IPS-15b (cell line): Measurements from ENCODE around the gene FIBP.
A peak's percentile ranks its signal among the peaks of the same experiment; 100 is the strongest.

Experiments
- H3K27me3 ChIP-seq: one replicate; pipeline ENCODE4 v1.6.1; 2013; ENCODE audit warnings: low read length; ENCODE audit not compliant: control insufficient read depth, insufficient read depth
- H3K36me3 ChIP-seq: one replicate; pipeline ENCODE4 v1.6.1; 2013; ENCODE audit warnings: low read length; ENCODE audit not compliant: control insufficient read depth, insufficient read depth
- H3K4me1 ChIP-seq: one replicate; pipeline ENCODE4 v1.6.1; 2013; ENCODE audit warnings: mild to moderate bottlenecking, low read length; ENCODE audit not compliant: control insufficient read depth, insufficient read depth
- H3K4me3 ChIP-seq: one replicate; pipeline ENCODE4 v1.5.1; 2013; ENCODE audit warnings: low read depth, low read length
- H3K9ac ChIP-seq: one replicate; pipeline ENCODE4 v1.6.1; 2013; ENCODE audit warnings: low read depth, mild to moderate bottlenecking, low read length
- H3K9me3 ChIP-seq: one replicate; pipeline ENCODE4 v1.6.1; 2013; ENCODE audit warnings: mild to moderate bottlenecking, low read length; ENCODE audit not compliant: control insufficient read depth, insufficient read depth

Gene FIBP

DNA sequence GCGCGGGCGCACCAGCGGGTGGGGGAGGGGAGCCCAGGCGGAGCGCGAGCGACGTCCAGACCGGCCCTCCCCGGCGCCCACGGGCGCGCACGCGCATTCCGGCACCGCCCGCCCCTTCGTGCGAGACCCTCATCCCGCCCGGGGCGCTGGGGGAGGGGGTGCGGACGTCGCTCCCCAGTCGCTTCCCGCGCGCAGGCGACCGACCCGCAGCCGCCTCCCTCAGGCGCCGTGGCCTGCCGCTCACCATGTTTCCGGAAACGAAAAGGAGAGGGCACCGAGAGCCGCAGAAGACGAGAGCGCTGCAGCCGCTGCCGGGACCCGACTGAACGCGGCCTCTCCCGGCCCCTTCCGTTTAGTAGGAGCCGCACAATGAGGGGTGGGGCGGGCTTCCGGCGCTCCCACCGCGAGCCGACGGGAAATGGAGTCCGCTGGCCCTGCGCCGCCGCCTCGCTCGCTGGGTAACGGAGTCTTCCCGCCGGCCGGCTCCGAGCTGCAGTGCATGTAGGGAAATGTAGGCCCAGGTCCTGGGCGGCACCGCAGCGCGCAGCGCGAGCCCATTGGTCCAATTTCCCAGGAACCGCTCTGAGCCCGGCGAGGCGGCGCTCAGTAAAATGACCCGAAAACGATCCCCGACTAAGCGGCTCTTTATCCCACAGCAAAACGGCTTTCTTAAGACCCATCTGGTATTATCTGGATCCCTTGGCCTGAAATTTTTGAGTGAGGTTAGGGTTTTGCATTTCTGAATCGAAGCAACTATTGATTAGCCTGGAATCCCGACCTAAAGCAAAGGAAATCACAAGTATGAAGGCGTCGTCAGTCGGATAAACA lies 30.2 kb downstream of the FIBP start, which contains the start of gene CFL1:
Gene CFL1, minus strand, starts transcription at position 328 of the 828 bp plus-strand sequence. Its CDS starts 81 bp downstream, at position 247.
- Histone ChIP-seq H3K9ac (peak within 1 kb of the TSS; percentile 90), H3K27me3 (no peaks in the 10 kb centered on the region), H3K9me3 (no peaks in the 10 kb centered on the region), H3K4me1 (peaks cover 8% of the 10 kb centered on the region), H3K4me3 (peak within 1 kb of the TSS; percentile 98), H3K36me3 (peaks cover 40% of the 10 kb centered on the region)

DNA sequence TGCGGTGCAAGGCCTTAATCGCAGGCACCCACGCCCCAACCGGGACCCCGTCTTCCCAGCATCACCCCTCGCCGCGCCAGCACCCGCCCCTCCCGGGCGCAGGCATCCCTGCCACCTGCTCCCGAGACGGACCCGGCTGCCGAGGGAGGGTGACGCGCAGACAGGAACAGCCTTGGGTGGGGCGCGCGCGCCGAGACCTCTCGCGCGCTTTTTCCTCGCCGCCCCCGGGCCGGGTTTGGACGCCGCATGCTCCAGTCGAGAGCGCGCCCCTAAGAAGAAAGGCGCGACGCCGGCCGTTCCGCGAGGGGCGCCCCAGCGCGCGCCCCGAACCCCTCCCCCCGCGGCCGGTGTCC lies 30.8 kb downstream of the FIBP start:
- Histone ChIP-seq H3K9me3 (no peaks in the 10 kb centered on the region), H3K36me3 (peaks cover 38% of the 10 kb centered on the region), H3K4me3 (peak overlapping the region; percentile 98), H3K27me3 (no peaks in the 10 kb centered on the region), H3K9ac (peak overlapping the region; percentile 90), H3K4me1 (peaks cover 8% of the 10 kb centered on the region)

DNA sequence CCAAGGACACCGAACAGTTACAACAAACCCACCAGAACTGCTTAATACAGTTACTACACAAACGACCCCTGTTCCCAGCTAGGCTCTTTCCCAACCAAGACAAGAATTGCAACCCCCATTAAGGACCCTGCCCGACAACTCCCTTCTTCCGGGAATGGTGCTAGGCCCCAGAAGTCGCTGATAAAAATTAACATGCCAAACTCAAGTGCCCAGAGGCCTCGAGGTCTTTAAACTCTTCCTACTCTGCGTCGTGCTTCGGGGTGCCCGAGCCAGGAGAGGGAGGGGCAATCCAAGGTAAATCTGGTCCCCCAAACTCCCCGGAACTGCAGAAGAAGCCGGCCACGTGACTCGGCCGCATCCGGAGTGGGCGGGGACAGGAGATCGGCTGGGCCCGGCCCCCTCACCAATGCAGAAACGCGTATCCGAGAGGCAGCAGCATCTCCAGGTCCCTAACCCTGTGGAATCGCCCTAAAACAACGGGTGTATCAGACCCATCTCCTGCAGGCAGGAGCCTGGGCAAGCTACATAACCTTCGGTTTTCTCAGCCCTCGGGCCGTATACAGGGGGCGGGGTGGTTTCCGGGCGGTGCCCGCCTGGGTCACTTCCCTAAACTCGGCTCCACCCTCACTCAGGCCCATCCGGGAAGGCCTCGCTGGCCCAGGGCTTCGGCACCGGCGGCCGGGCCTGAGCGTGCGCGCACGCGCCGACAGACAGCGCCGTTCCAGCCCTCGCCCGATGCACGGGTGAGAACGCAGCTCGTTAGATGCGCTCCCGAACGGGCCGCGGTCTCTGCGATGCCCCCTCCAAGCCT lies 31.4 kb downstream of the FIBP start:
- Histone ChIP-seq H3K4me3 (peak overlapping the region; percentile 98), H3K9ac (peak overlapping the region; percentile 90), H3K4me1 (peaks cover 8% of the 10 kb centered on the region), H3K27me3 (no peaks in the 10 kb centered on the region), H3K9me3 (no peaks in the 10 kb centered on the region), H3K36me3 (peaks cover 40% of the 10 kb centered on the region)

DNA sequence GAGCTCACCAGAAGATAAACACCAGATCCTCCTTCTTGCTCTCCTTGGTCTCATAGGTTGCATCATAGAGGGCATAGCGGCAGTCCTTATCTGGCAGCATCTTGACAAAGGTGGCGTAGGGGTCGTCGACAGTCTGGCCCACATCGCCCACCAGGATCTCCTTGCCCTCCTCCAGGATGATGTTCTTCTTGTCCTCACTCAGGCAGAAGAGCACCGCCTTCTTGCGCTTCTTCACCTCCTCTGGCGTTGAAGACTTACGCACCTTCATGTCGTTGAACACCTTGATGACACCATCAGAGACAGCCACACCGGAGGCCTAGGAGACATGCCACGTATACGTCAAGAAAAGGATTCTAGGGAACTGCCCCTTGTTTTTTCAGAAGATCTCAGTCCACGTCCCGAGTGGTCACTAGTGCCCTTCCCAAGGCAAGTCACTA lies 32.3 kb downstream of the FIBP start:
- Histone ChIP-seq H3K27me3 (no peaks in the 10 kb centered on the region), H3K4me3 (peak overlapping the region; percentile 98), H3K9me3 (peaks cover 3% of the 10 kb centered on the region), H3K9ac (no peak overlapping the region), H3K4me1 (peaks cover 5% of the 10 kb centered on the region), H3K36me3 (peaks cover 40% of the 10 kb centered on the region)

DNA sequence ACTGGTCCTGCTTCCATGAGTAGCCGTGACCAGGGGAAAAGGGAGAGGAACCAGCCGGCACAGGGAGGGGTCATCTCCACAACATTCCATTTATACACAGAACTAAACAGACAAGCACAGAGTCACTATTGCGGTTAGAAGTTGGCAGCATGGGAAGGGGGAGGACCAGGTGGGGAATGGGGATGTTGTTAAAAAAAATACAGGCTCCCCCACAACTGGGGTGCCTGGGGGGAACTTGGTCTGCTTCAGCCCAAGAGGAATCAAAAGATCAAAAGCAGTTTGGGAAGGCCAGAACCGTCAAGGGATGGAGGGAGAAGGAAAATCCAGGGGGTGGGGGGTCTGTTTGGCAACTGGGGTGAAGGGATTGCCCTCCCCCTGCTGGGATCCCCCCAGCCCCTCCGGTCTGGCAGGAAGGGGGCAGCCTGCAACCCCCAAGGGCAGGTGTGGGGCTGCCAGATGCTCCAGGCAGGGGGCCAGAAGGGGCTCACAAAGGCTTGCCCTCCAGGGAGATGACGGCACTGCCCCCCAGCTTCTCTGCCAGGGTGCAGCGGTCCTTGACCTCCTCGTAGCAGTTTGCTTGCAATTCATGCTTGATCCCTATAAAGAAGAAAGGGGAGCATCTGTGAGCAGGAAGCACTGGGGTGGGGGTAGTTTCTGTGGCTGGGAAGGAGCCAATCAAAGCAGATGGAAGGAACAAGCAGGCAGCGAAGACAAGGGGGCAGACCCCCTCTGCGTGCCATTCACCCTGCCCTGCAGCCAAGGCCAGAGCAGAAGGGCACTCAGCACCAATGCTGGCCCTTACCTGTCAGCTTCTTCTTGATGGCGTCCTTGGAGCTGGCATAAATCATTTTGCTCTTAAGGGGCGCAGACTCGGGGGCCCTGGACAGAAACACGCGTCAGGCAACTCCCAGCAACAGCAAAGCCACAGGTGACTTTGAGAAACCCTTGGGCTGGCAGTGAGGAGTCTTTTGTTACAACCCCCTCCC lies 33.1 kb downstream of the FIBP start:
- H3K4me3 ChIP-seq, result no peak overlapping the region
- H3K9me3 ChIP-seq, result peaks cover 3% of the 10 kb centered on the region
- H3K4me1 ChIP-seq, result peaks cover 5% of the 10 kb centered on the region
- no peak overlapping the region for H3K9ac ChIP-seq
- peaks cover 40% of the 10 kb centered on the region for H3K36me3 ChIP-seq
- no peaks in the 10 kb centered on the region for H3K27me3 ChIP-seq

DNA sequence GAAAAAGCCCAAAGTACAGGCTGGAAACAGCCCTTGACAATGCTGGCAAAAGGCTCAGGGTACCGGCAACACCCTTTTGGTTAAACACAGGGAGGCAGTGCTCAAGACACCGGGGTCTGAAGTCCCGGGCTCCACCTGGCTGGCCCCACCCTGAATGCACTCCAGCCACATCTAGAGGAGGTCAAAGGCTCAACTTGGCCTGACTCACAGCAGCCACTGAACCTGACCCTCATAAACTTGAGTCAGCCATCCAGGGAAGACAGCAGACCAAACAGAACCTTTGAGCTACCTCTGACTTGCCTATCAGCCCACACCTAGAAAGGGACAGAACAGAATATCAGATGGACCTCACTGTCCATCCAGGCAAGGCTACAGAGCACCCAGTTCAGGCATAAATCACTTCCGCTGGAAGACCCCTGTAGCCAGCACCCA lies 34.1 kb downstream of the FIBP start:
- Histone ChIP-seq H3K27me3 (no peaks in the 10 kb centered on the region), H3K9me3 (peaks cover 3% of the 10 kb centered on the region), H3K36me3 (peaks cover 40% of the 10 kb centered on the region), H3K4me1 (peaks cover 5% of the 10 kb centered on the region), H3K4me3 (no peak overlapping the region), H3K9ac (no peak overlapping the region)

DNA sequence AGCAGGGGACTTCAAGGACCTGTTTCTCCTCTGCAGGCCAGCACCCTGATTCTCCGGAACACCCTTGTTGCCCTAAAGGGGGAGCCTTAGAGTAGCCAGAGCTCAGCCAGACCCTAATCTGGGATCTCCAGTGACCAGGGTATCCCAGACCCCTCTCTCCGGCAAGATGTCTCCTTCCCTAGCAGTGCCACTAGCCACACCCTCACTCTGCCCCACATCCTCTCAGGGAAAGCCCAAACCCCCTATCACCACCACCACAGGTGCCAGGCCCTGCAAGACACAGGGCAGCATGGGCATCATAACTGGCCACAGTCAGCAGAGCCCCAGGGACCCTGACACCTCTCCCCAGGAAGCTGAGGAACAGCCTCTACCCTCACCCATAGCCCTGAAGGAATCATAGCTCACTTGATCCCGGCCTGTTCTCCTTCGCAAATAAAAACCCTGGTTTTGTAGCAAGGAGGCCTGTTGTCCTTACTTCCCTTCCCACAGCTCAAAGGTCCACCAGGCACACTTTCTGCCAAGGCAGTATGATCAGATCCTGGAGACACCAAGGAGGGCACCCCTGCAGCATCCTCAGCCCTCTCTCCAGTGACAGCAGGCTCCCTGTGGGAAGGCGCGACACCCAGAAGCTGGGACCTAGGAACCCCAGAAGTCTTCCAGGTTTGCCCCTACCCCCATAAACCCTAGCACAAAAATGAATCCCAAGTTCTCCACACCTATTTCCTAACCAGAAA lies 34.9 kb downstream of the FIBP start:
- Histone ChIP-seq H3K9me3 (peaks cover 3% of the 10 kb centered on the region), H3K4me1 (peaks cover 5% of the 10 kb centered on the region), H3K4me3 (no peak overlapping the region), H3K27me3 (no peaks in the 10 kb centered on the region), H3K36me3 (peaks cover 40% of the 10 kb centered on the region), H3K9ac (no peak overlapping the region)

DNA sequence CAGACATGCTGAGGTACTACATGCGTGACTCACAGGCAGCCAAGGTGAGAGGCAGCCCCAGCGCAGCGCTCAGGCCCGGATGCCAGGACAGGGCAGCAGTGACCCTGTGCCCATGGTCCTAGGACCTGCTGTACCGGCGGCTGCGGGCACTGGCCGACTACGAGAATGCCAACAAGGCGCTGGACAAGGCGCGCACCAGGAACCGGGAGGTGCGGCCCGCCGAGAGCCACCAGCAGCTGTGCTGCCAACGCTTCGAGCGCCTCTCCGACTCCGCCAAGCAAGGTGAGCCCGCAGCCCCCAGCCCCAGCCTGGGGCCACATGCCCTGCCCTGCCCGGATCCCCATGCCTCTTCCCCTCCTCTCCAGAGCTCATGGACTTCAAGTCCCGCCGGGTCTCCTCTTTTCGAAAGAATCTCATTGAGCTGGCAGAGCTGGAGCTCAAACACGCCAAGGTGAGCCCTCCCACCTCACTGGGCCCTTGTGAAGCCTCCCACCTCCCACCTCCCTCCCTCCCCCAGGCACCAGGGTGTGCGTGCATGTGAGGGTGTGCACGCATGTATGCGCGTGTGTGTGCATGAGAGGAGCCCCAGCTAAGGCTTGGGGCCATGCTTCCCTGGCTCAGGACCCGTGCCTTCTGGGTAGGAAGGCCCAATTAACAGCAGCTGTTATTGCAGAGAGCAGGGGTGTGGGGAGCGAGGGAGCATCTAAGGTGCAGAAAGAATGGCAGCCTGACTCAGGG lies 35.6 kb downstream of the FIBP start:
- peaks cover 40% of the 10 kb centered on the region for H3K36me3 ChIP-seq
- peaks cover 3% of the 10 kb centered on the region for H3K9me3 ChIP-seq
- H3K4me3 ChIP-seq, result no peak overlapping the region
- no peaks in the 10 kb centered on the region for H3K27me3 ChIP-seq
- H3K9ac ChIP-seq, result no peak overlapping the region
- peaks cover 5% of the 10 kb centered on the region for H3K4me1 ChIP-seq

DNA sequence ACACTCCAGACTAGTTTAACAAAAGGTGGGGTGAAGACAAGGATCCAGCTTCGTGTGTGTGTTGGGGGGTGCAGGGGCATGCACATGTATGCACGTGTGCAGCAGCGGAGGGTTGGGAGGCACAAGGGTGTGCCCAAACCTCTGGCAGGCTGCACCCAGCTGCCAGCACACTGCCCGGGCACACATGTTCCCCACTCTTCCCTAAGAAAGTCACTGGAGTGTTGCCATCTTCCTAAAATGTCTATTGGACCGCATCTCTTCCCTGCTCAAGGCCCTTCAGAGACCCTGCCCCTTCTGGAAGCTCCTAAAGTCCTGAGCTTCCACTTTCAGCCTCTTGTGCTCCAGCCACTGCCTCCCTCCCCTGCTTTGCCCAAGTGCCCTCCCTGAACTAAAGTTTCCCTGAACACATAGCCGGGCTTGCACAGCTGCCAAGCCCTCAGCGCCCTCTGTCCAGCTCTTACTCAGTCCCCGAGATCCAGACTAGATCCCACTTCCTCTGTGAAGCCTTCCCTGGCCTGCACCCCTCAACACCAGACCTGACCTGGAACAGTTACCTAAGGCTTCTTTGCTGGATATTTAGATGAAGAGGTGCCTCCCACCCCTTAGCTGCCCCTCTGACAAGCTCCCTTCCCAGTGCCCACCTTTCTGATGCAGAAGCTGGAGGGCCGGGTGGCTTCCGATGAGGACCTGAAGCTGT lies 36.3 kb downstream of the FIBP start:
- H3K36me3 ChIP-seq, result peaks cover 40% of the 10 kb centered on the region
- no peak overlapping the region for H3K4me3 ChIP-seq

DNA sequence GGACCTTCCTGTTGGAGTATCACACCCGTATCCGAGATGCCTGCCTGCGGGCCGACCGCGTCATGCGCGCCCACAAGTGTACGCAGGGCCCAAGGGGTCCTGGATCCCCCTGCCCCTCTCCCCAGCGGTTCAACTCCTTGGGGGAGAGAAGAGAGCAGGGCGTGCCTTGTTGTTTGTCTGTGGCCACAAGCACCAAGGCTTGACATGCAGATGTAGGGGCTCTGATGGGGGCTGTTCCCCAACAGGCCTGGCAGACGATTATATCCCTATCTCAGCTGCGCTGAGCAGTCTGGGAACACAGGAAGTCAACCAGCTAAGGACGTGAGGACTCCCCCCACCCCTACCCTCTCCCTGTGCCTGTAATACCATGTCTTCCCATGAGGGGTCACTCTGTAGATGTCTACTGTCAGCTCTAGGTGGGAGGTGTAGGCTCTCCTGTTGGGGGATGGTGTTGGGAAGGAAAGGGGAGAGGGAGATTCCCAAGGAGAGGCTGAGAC lies 37.1 kb downstream of the FIBP start:
- Histone ChIP-seq H3K36me3 (peaks cover 34% of the 10 kb centered on the region), H3K4me1 (peaks cover 1% of the 10 kb centered on the region), H3K9ac (no peak overlapping the region)

More for the DNA sequence above, 36.3 kb downstream of the FIBP start:
- H3K27me3 ChIP-seq, result no peaks in the 10 kb centered on the region
- peaks cover 5% of the 10 kb centered on the region for H3K4me1 ChIP-seq
- peaks cover 3% of the 10 kb centered on the region for H3K9me3 ChIP-seq
- no peak overlapping the region for H3K9ac ChIP-seq

More for the DNA sequence above, 37.1 kb downstream of the FIBP start:
- no peaks in the 10 kb centered on the region for H3K27me3 ChIP-seq
- H3K4me3 ChIP-seq, result no peak overlapping the region
- peaks cover 3% of the 10 kb centered on the region for H3K9me3 ChIP-seq
